Measurements from ENCODE around the gene SAP25.

The SAP25 gene

GRCh38 chr7:100584054-100584682, 10.5 kb upstream of the SAP25 start:
- H3K27ac ChIP-seq: peak overlapping the region; percentile 99
- TF ChIP-seq, protein P1, sequence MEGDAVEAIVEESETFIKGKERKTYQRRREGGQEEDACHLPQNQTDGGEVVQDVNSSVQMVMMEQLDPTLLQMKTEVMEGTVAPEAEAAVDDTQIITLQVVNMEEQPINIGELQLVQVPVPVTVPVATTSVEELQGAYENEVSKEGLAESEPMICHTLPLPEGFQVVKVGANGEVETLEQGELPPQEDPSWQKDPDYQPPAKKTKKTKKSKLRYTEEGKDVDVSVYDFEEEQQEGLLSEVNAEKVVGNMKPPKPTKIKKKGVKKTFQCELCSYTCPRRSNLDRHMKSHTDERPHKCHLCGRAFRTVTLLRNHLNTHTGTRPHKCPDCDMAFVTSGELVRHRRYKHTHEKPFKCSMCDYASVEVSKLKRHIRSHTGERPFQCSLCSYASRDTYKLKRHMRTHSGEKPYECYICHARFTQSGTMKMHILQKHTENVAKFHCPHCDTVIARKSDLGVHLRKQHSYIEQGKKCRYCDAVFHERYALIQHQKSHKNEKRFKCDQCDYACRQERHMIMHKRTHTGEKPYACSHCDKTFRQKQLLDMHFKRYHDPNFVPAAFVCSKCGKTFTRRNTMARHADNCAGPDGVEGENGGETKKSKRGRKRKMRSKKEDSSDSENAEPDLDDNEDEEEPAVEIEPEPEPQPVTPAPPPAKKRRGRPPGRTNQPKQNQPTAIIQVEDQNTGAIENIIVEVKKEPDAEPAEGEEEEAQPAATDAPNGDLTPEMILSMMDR (conservative IDR thresholded peaks at IDR 0.05): no peak

- TF ChIP-seq, protein P1 (conservative IDR thresholded peaks at IDR 0.05): no peak
- peak overlapping the region; percentile 99 for H3K27ac ChIP-seq
These were observed 9.7 kb upstream of the SAP25 start for GRCh38 chr7:100583132-100584053.

DNA sequence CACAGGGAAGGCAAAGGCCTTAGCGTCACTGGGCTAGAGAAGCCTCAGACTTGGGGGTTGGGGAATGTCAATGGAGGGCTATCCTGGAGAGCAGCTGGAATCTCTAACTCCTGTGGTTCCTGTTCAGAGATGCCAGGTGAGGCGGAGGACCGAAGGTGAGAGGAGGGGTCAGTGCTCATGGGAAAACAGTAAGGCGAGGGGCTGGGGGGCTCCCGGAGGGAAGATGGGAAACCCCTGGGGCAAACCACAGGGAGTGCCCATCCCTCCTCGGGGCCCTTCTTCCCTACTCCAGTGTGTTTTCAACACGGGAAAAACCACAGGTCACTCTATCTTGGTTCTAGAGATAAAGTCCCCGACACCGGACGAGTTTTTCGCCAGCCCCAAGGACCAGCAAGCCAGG, 8.9 kb upstream of the SAP25 start:
- peak overlapping the region; percentile 99 for H3K27ac ChIP-seq
- TF ChIP-seq, protein P1 (conservative IDR thresholded peaks at IDR 0.05): no peak

DNA sequence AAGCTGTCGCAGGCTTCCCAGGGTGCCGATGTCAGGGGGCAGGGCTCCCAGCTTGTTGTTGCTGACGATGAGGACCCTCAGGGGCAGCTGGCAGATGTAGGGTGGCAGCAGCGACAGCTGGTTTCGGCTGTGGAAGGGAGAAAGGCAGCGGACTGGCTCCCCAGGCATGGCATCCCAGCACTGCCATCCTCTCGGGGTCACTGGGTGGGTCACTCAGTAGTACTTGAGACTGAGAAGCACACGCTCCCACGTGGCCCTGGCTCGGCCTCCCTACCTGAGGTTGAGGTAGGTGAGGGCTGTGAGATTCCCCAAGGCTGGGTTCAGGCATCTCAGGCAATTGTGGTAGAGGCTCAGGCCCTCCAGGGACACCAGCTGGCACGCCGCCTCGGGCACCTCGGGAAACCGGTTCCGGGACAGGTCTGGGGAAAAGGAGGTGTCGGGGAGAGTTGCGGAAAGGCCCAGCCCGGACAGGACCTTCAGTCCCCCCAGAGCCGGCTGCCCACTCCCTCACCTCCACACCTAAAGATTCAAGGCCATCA, 8.4 kb upstream of the SAP25 start:
- TF ChIP-seq, protein P1 (conservative IDR thresholded peaks at IDR 0.05): no peak
- peak overlapping the region; percentile 99 for H3K27ac ChIP-seq

- peak overlapping the region; percentile 99; the same call in 1 of the 2 replicates for H3K27ac ChIP-seq
- TF ChIP-seq, protein P1 (conservative IDR thresholded peaks at IDR 0.05): no peak
These were observed 7.0 kb upstream of the SAP25 start for GRCh38 chr7:100580466-100581283.

DNA sequence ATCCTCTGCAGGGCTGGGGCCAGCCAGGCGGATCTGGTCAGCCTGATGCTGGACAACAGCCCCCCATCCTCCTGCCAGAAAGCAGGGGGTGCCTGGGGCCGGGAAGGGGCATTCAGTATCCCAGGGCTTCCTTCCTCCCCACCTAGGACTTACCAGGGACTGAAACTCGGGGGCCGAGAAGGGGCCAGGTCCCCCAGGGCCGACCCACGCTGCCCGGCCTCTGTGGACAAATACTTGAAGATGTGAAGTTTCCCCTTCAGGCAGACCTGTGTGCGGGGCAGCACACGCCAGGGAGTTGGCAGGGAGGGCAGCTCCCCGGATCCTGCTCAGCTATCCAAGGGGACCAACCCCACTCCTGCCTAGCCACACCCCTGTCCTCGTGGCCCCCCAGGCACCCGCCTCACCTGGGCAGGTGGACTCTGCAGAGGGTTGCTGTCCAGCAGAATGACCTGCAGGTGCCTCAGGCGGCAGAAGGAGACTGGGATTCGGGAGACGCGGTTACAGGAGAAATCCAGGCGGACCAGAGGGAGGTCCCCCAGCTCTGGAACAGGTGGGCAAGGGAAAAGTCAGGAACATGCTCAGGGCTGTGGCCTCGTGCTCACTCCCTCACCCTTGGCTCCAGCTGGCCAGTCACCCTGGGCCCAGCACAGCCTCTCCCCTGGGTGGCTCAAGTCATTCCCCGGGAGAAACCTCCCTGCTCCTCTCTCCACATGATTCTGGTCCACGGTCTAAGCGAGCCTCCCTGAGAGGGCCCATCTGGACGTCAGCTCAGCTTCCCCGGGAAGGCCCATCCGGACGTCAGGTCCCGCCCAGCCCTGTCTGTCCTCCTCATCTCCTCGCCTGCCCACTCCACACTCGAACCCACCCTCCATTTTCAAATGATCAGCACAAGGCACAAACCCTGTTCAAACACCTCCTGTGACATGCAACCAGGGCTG, 4.8 kb upstream of the SAP25 start:
- H3K27ac ChIP-seq: no peak overlapping the region
- TF ChIP-seq, protein P1 (conservative IDR thresholded peaks at IDR 0.05): no peak

All from VCaP (cell line).